HCT116 (cell line): Measurements from ENCODE around the gene TMEM271. TPM values are rescaled to one million over a fixed set of nuclear protein-coding genes. Genes with fewer than 3 reads are reported as not detected.

ENCODE experiments used
- ATAC-seq: fragments of 200-7000 bp; cut with Tn5 transposase; 2 replicates; pipeline ENCODE4 v1.9.1; 2020; ENCODE audit warnings: mild to moderate bottlenecking, moderate library complexity
- BruUV-seq: library from RNA; stranded (reverse); fragments of 400-500 nt; replicated peaks from 2 replicates; lab custom pipeline; 2021; lab: Mats Ljungman, UMichigan
- CTCF ChIA-PET: fragments of 300-600 bp; sonication (Branson Sonifier 250); formaldehyde crosslinking; loops from one replicate; lab custom pipeline; 2021; ENCODE audit warnings: antibody characterized with exemption; lab: Charles Lee
- POLR2A ChIA-PET: fragments of 300-600, 350-600 bp; sonication (Branson Sonifier 250); formaldehyde crosslinking; loops from one replicate; lab custom pipeline; 2021; ENCODE audit warnings: antibody characterized with exemption; lab: Charles Lee
- RAD21 ChIA-PET, 2 experiments: fragments of 300-600 bp; sonication (Branson Sonifier 250); formaldehyde crosslinking; loops; one replicate each; lab custom pipeline; 2023; ENCODE audit warnings: low total read pairs in 2 of 2; ENCODE audit not compliant: uncharacterized antibody in 2 of 2, unreplicated experiment in 2 of 2, low non-redundant PET in 1 of 2; lab: Charles Lee
- DNase-seq: peaks from one replicate; pipeline ENCODE4 v3.0.0-alpha.2; 2010; ENCODE audit warnings: low read depth, low spot score
- H2AFZ ChIP-seq: fragments of 200-600 bp; shearing (Covaris generic), sonication (generic); 2 replicates; pipeline ENCODE4 v1.6.1; 2017; ENCODE audit warnings: low read depth, mixed run types, mixed read lengths, antibody characterized with exemption, low read length; ENCODE audit not compliant: poor library complexity, severe bottlenecking
- H3K27ac ChIP-seq: 2 replicates; pipeline ENCODE4 v1.5.1; 2012; ENCODE audit warnings: low read depth, low read length
- H3K27me3 ChIP-seq: fragments of 200-600 bp; sonication (generic); 2 replicates; pipeline ENCODE4 v1.6.1; 2016; ENCODE audit warnings: mixed run types, low read length, mixed read lengths; ENCODE audit not compliant: insufficient read depth
- H3K36me3 ChIP-seq, 2 experiments: fragments of 200-500 bp in 1 of 2; fragments of 200-600 bp in 1 of 2; sonication (Bioruptor generic) in 1 of 2; sonication (generic) in 1 of 2; 2 replicates each; pipeline versions ENCODE4 v1.5.1 to v1.6.1; 2014 to 2016; ENCODE audit warnings: low read length in 2 of 2, inconsistent platforms in 1 of 2, mixed read lengths in 1 of 2, mixed run types in 1 of 2; ENCODE audit not compliant: insufficient read depth in 2 of 2, control insufficient read depth in 1 of 2
- H3K4me1 ChIP-seq, 2 experiments: fragments of 200-600 bp in 1 of 2; sonication (generic) in 1 of 2; 2 replicates each; pipeline versions ENCODE4 v1.5.1 to v1.6.1; 2012 to 2017; ENCODE audit warnings: low read length in 2 of 2, inconsistent platforms in 1 of 2, mild to moderate bottlenecking in 1 of 2, mixed read lengths in 1 of 2, mixed run types in 1 of 2, moderate library complexity in 1 of 2; ENCODE audit not compliant: insufficient read depth in 2 of 2, control insufficient read depth in 1 of 2
- H3K4me2 ChIP-seq: fragments of 200-600 bp; sonication (generic); 2 replicates; pipeline ENCODE4 v1.6.1; 2017; ENCODE audit warnings: mixed run types, low read length, mixed read lengths
- H3K4me3 ChIP-seq, 2 experiments: fragments of 200-600 bp in 1 of 2; sonication (generic) in 1 of 2; replicated peaks in 1 of 2; 2 replicates each; pipeline ENCODE4 v1.5.1; 2011 to 2016; ENCODE audit warnings: low read length in 2 of 2, control low read depth in 1 of 2, low read depth in 1 of 2, mild to moderate bottlenecking in 1 of 2, mixed read lengths in 1 of 2, mixed run types in 1 of 2
- H3K79me2 ChIP-seq: fragments of 200-600 bp; sonication (generic); 2 replicates; pipeline ENCODE4 v1.6.1; 2017; ENCODE audit warnings: mild to moderate bottlenecking, mixed run types, low read length, moderate library complexity, mixed read lengths; ENCODE audit not compliant: insufficient read depth
- H3K9ac ChIP-seq: fragments of 200-600 bp; sonication (generic); 2 replicates; pipeline ENCODE4 v1.6.1; 2016; ENCODE audit warnings: low read length, mixed read lengths
- H3K9me2 ChIP-seq: fragments of 200-600 bp; sonication (generic), shearing (Covaris generic); 2 replicates; pipeline ENCODE4 v1.6.1; 2017; ENCODE audit warnings: mixed run types, mild to moderate bottlenecking, moderate library complexity; ENCODE audit not compliant: insufficient read depth
- H3K9me3 ChIP-seq, 2 experiments: fragments of 200-500 bp in 1 of 2; fragments of 200-600 bp in 1 of 2; sonication (Bioruptor generic) in 1 of 2; sonication (generic) in 1 of 2; 2 replicates each; pipeline ENCODE4 v1.6.1; 2014 to 2017; ENCODE audit warnings: low read length in 2 of 2, mixed read lengths in 2 of 2, inconsistent platforms in 1 of 2, low read depth in 1 of 2, mild to moderate bottlenecking in 1 of 2, mixed run types in 1 of 2, moderate library complexity in 1 of 2; ENCODE audit not compliant: control insufficient read depth in 1 of 2, insufficient read depth in 1 of 2
- H4K20me1 ChIP-seq: fragments of 200-600 bp; sonication (generic), shearing (Covaris generic); 2 replicates; pipeline ENCODE4 v1.6.1; 2017; ENCODE audit warnings: mixed run types, mild to moderate bottlenecking, moderate library complexity; ENCODE audit not compliant: insufficient read depth
- CBX3 ChIP-seq: IDR thresholded peaks from 2 replicates; pipeline ENCODE4 v1.6.1; 2012; ENCODE audit warnings: low read depth
- CEBPB ChIP-seq: IDR thresholded peaks from 2 replicates; pipeline ENCODE4 v1.6.1; 2012; ENCODE audit warnings: low read depth
- CTCF ChIP-seq, 3 experiments: fragments of 200-600 bp in 1 of 3; sonication (generic) in 1 of 3; IDR thresholded peaks in 2 of 3; conservative IDR thresholded peaks in 1 of 3; 2 replicates each; pipeline ENCODE4 v1.5.1; 2012 to 2017; ENCODE audit warnings: low read depth in 2 of 3, low read length in 2 of 3, antibody characterized with exemption in 1 of 3, borderline replicate concordance in 1 of 3, control low read depth in 1 of 3, mild to moderate bottlenecking in 1 of 3, mixed read lengths in 1 of 3, mixed run types in 1 of 3, moderate library complexity in 1 of 3; ENCODE audit not compliant: insufficient read depth in 1 of 3
- EGR1 ChIP-seq: IDR thresholded peaks from 2 replicates; pipeline ENCODE4 v1.6.1; 2012; ENCODE audit warnings: low read depth
- EZH2 ChIP-seq: fragments of 200-600 bp; sonication (generic); IDR thresholded peaks from 2 replicates; pipeline ENCODE4 v1.6.1; 2017; ENCODE audit warnings: antibody characterized with exemption, mixed run types
- FOSL1 ChIP-seq: IDR thresholded peaks from 2 replicates; pipeline ENCODE4 v1.6.1; 2012; ENCODE audit warnings: low read depth
- JUND ChIP-seq: IDR thresholded peaks from 2 replicates; pipeline ENCODE4 v1.6.1; 2012
- RAD21 ChIP-seq: IDR thresholded peaks from 2 replicates; pipeline ENCODE4 v1.6.1; 2012; ENCODE audit warnings: low read depth, mild to moderate bottlenecking
- REST ChIP-seq: IDR thresholded peaks from 2 replicates; pipeline ENCODE4 v1.6.1; 2012; ENCODE audit warnings: low read depth
- SRF ChIP-seq: IDR thresholded peaks from 2 replicates; pipeline ENCODE4 v1.6.1; 2012; ENCODE audit warnings: low read depth
- TCF7L2 ChIP-seq: IDR thresholded peaks from 2 replicates; pipeline ENCODE4 v1.7.0; 2011; ENCODE audit warnings: borderline replicate concordance, inconsistent platforms; ENCODE audit not compliant: insufficient read depth, insufficient read length; ENCODE audit errors: extremely low read depth
- YY1 ChIP-seq: IDR thresholded peaks from 2 replicates; pipeline ENCODE4 v1.6.1; 2011; ENCODE audit warnings: low read length, low read depth, moderate library complexity, mild to moderate bottlenecking; ENCODE audit not compliant: insufficient replicate concordance; ENCODE audit errors: extremely low read depth
- ZBTB33 ChIP-seq: IDR thresholded peaks from 2 replicates; pipeline ENCODE4 v1.6.1; 2011; ENCODE audit warnings: mild to moderate bottlenecking, low read length, moderate library complexity; ENCODE audit not compliant: insufficient replicate concordance; ENCODE audit errors: extremely low read depth
- ZFX ChIP-seq: fragments of 450-650 bp; IDR thresholded peaks from 2 replicates; pipeline ENCODE4 v1.6.1; 2017
- ZNF274 ChIP-seq: fragments of 200-500 bp; sonication (Bioruptor generic); IDR thresholded peaks from 2 replicates; pipeline ENCODE4 v1.6.1; 2014; ENCODE audit warnings: mild to moderate bottlenecking, low read depth, low read length, inconsistent platforms
- intact Hi-C: fragments of 100-400 bp; cut with micrococcal nuclease; formaldehyde crosslinking; loops from 2 replicates; pipeline ENCODE4 v1.10.0; 2022
- total RNA-seq: library from RNA; stranded (reverse); gene quantifications from one replicate; pipeline ENCODE4 v1.2.1, GENCODE V29; 2021; ENCODE audit not compliant: unreplicated experiment
- TF ChIP-seq, protein P1 (sequence below): IDR thresholded peaks from 2 replicates; pipeline ENCODE4 v1.6.1; 2012
- TF ChIP-seq, protein P2 (sequence below): IDR thresholded peaks from 2 replicates; pipeline ENCODE4 v1.6.1; 2012

Gene TMEM271
- total RNA-seq, 1 experiment from 2014 or later: not detected

DNA sequence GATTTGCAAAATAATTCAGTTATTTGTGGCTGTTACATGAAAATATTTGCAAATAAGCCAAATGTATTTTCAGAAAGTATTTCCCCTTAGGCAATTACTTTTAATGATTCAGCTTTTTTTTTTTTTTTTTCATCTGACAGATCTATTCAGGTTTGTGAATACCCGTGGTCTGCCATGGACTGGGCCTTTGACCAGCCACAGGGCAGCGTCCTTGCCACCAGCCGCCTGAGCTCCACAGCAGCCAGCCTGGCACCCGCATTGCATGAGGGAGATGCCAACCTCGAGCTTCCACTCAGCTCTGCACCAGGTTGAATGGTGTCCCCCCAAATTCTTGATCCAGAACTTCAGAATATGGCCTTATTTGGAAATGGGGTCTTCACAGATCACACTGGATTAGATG is 14.7 kb downstream of the TMEM271 start:
- Histone ChIP-seq H3K4me2 (no peak overlapping the region), H3K9ac (no peak overlapping the region), H3K4me3 (no peak overlapping the region), H2AFZ (no peak overlapping the region), H4K20me1 (no peaks in the 10 kb centered on the region), H3K27me3 (no peaks in the 10 kb centered on the region), H3K79me2 (no peaks in the 10 kb centered on the region), H3K36me3 (no peaks in the 10 kb centered on the region), H3K9me2 (no peaks in the 10 kb centered on the region), H3K4me1 (no peaks in the 10 kb centered on the region), H3K27ac (no peak overlapping the region), H3K9me3 (no peaks in the 10 kb centered on the region)
- no peak for ATAC-seq
- ChIA-PET CTCF (no interaction called here), POLR2A (no interaction called here), RAD21 (no interaction called here)
- intact Hi-C loops: no loop called here
- no TSS peak for BruUV-seq
- TF ChIP-seq FOSL1: no peak
- TF ChIP-seq, protein P1, sequence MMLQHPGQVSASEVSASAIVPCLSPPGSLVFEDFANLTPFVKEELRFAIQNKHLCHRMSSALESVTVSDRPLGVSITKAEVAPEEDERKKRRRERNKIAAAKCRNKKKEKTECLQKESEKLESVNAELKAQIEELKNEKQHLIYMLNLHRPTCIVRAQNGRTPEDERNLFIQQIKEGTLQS: no peak
- TF ChIP-seq YY1: no peak
- no peak for TF ChIP-seq RAD21
- TF ChIP-seq ZNF274: no peak
- no peak for TF ChIP-seq TCF7L2
- no peak for TF ChIP-seq EGR1
- no peak for TF ChIP-seq CTCF (IDR thresholded peaks at IDR 0.05 in 2 of 3, conservative IDR thresholded peaks at IDR 0.05 in 1 of 3; ENCODE audit: borderline replicate concordance in 1 of 3, insufficient read depth in 1 of 3, low read depth in 2 of 3, low read length in 2 of 3)
- no peak for TF ChIP-seq EZH2
- no peak for TF ChIP-seq CEBPB
- TF ChIP-seq CBX3: no peak
- no peak for TF ChIP-seq JUND
- TF ChIP-seq, protein P2, sequence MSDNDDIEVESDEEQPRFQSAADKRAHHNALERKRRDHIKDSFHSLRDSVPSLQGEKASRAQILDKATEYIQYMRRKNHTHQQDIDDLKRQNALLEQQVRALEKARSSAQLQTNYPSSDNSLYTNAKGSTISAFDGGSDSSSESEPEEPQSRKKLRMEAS: no peak
- TF ChIP-seq ZFX: no peak
- TF ChIP-seq ZBTB33: no peak
- TF ChIP-seq SRF: no peak
- TF ChIP-seq REST: no peak
- no peak for DNase-seq
